ENCODE results near the gene PXK. TPM values are rescaled to one million over a fixed set of nuclear protein-coding genes. Genes with fewer than 3 reads are reported as not detected.

PXK gene
- total and polyA plus RNA-seq, 10 of the 15 experiments (the other 5 are each of a cell fraction or from before 2014, with no cell fraction given) = 8.4 to 38.0 (median 27.6) TPM

- ChIA-PET CTCF (interaction anchor here (0.6 to 8.9 kb wide), 9 partner anchors 11 to 1887 kb away, joined by 3 to 204 read pairs (median 4); partner anchors contain the start of genes HTD2, KCTD6 and RPP14), RAD21 (ENCODE audit: unreplicated experiment) (interaction anchor here (0.7 to 2.2 kb wide), 3 partner anchors 10 to 75 kb away, joined by 3 to 20 read pairs (median 4); no protein-coding TSS in a partner anchor), SMC1A (ENCODE audit: uncharacterized antibody, unreplicated experiment) (interaction anchor here (3.4 to 13.1 kb wide), 3 partner anchors 10 to 77 kb away, joined by 10 to 324 read pairs (median 81); no protein-coding TSS in a partner anchor), POLR2A (interaction anchor here (0.7 to 12.4 kb wide), 3 partner anchors 11 to 34 kb away, joined by 3 to 221 read pairs (median 5); no protein-coding TSS in a partner anchor)
- no TSS peak for BruUV-seq (replicated peaks)
- Histone ChIP-seq H3K27me3 (replicated peaks in 1 of 2; ENCODE audit: control insufficient read depth in 2 of 2, insufficient read depth in 2 of 2, low read length in 1 of 2) (no peaks in the 10 kb centered on the region), H3K79me2 (ENCODE audit: control insufficient read depth, insufficient read depth, low read length) (no peaks in the 10 kb centered on the region; the same call in 1 of the 2 replicates), H3K4me1 (ENCODE audit: control insufficient read depth, insufficient read depth, low read length) (peaks cover 4% of the 10 kb centered on the region; the same call in 1 of the 2 replicates), H3K9me3 (replicated peaks; ENCODE audit: control insufficient read depth, insufficient read depth, low read length) (no peaks in the 10 kb centered on the region; the same call in 2 of the 3 replicates), H3K4me2 (ENCODE audit: control insufficient read depth, insufficient read depth) (no peak overlapping the region), H4K20me1 (ENCODE audit: control insufficient read depth, insufficient read depth) (no peaks in the 10 kb centered on the region), H2AFZ (ENCODE audit: control insufficient read depth, low read depth, low read length) (no peak overlapping the region), H3K4me3 (no peak overlapping the region), H3K9ac (ENCODE audit: control insufficient read depth, insufficient read depth, low read length) (no peak overlapping the region), H3K27ac (ENCODE audit: control insufficient read depth, insufficient read depth) (no peak overlapping the region), H3K36me3 (ENCODE audit: control insufficient read depth in 2 of 2, insufficient read depth in 2 of 2, low read length in 1 of 2) (no peaks in the 10 kb centered on the region)
- in situ Hi-C loops (cut with MboI) = no loop called here
- intact Hi-C loops (cut with micrococcal nuclease; ENCODE audit: unreplicated experiment) = no loop called here
- DNase-seq (ENCODE audit: low read depth, low spot score) (no peak), FAIRE-seq (peak; percentile 35), ATAC-seq (peak; percentile 28)
- WGBS (ENCODE audit: insufficient coverage, insufficient replicate concordance, low lambda C conversion rate, missing lambda C conversion rate) = 69% methylated on average over 3 of the region's 3 CpGs
- no peak for TF ChIP-seq NKRF (conservative IDR thresholded peaks at IDR 0.05)
- TF ChIP-seq EGR1 (IDR thresholded peaks at IDR 0.05; ENCODE audit: borderline replicate concordance in 1 of 2, low read depth in 2 of 2, low read length in 2 of 2) = no peak
- TF ChIP-seq RELB (IDR thresholded peaks at IDR 0.05; ENCODE audit: low read depth) = no peak
- 0 out of 2 replicates have a peak, but pooled peaks have one; percentile 8 for TF ChIP-seq RUNX3 (IDR thresholded peaks at IDR 0.05; ENCODE audit: low read length)
- TF ChIP-seq FOS (IDR thresholded peaks at IDR 0.05; ENCODE audit: borderline replicate concordance, extremely low read depth, insufficient read length) = no peak
Observed at GRCh38 chr3:58340594-58341244, 8.0 kb downstream of the PXK start.
